Adrenal gland (tissue), 5 donors: ENCODE data around the gene LRP1B.

Experiments used
- CTCF ChIP-seq, 6 experiments: fragments of 450-650 bp in 4 of 6; fragments of 200-600 bp in 2 of 6; sonication (generic) in 1 of 6; IDR thresholded peaks; 1 replicate in 5 of 6; 2 replicates in 1 of 6; pipeline versions ENCODE4 v1.5.1 to v1.8.0; 2016 to 2021; ENCODE audit warnings: antibody characterized with exemption in 6 of 6, mild to moderate bottlenecking in 2 of 6, moderate library complexity in 1 of 6
- POLR2A ChIP-seq, 2 donors: fragments of 450-650 bp; IDR thresholded peaks; one replicate each; pipeline ENCODE4 v1.6.1; 2017; ENCODE audit warnings: antibody characterized with exemption in 2 of 2, mild to moderate bottlenecking in 2 of 2, moderate library complexity in 1 of 2
- donor health status: DM: no; HTN: no; CAD: no.

- no peak for TF ChIP-seq POLR2A (IDR thresholded peaks at IDR 0.05)
- no peak for TF ChIP-seq CTCF (IDR thresholded peaks at IDR 0.05)
These were observed 622.6 kb downstream of the LRP1B start for GRCh38 chr2:141508086-141508752.
